ENCODE results near the gene TRPM7. TPM values are rescaled to one million over a fixed set of nuclear protein-coding genes. Genes with fewer than 3 reads are reported as not detected.
"Not testable (repeated sequence)": the region's sequence is repeated elsewhere in the genome, so short reads cannot be mapped to it uniquely, and the experiment has no call there.

TRPM7 gene, protein sequence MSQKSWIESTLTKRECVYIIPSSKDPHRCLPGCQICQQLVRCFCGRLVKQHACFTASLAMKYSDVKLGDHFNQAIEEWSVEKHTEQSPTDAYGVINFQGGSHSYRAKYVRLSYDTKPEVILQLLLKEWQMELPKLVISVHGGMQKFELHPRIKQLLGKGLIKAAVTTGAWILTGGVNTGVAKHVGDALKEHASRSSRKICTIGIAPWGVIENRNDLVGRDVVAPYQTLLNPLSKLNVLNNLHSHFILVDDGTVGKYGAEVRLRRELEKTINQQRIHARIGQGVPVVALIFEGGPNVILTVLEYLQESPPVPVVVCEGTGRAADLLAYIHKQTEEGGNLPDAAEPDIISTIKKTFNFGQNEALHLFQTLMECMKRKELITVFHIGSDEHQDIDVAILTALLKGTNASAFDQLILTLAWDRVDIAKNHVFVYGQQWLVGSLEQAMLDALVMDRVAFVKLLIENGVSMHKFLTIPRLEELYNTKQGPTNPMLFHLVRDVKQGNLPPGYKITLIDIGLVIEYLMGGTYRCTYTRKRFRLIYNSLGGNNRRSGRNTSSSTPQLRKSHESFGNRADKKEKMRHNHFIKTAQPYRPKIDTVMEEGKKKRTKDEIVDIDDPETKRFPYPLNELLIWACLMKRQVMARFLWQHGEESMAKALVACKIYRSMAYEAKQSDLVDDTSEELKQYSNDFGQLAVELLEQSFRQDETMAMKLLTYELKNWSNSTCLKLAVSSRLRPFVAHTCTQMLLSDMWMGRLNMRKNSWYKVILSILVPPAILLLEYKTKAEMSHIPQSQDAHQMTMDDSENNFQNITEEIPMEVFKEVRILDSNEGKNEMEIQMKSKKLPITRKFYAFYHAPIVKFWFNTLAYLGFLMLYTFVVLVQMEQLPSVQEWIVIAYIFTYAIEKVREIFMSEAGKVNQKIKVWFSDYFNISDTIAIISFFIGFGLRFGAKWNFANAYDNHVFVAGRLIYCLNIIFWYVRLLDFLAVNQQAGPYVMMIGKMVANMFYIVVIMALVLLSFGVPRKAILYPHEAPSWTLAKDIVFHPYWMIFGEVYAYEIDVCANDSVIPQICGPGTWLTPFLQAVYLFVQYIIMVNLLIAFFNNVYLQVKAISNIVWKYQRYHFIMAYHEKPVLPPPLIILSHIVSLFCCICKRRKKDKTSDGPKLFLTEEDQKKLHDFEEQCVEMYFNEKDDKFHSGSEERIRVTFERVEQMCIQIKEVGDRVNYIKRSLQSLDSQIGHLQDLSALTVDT (N-terminal part only)
- total RNA-seq (2014; rRNA removed; shearing (Covaris generic)), result 12.9 and 17.1 TPM in 2 replicates

DNA sequence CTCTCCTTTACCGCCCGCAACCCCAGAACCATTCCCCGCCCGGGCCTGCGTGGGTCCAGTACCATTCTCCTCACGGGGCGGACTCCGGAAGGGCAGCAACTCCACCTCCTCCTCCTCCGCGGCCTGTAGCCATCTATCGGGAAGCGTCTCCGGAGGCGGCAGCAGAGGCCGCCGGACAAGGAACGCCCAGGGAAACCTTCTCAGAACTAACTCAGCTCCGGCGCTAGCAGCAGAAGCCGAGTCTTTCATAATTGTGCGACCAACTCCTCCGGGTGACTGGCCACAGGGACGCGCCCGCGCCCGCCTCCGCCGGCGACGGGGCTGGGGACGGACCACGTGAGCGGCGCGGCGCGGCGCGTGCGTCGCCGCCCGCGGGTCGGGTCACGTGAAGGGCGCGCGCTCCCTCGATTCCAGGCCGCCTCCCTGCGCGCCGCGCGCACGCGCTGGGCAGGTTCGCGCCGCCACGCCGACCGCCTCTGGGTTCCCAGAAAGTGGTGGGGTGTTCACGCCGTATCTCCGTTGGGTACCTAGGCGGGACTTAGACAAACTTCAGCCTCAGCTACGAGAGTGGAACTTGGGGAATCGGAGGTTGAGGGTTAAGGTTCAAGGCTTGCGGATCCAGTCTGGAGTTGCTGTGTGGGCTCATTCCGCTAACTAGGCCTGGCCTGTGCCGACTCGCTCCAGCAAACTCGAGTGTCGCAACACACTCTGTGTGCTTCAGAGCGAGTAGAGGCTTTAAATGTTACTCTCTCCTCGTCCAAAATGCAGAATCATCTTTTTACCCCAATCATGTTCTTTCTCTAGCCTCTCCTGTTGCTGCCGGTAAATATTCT lies at the start of gene TRPM7:
Gene TRPM7, minus strand, starts transcription at position 329 of the 833 bp plus-strand sequence. Its CDS starts 264 bp downstream, at position 65.
- DNase-seq (ENCODE audit: low spot score), result peak; percentile 89

DNA sequence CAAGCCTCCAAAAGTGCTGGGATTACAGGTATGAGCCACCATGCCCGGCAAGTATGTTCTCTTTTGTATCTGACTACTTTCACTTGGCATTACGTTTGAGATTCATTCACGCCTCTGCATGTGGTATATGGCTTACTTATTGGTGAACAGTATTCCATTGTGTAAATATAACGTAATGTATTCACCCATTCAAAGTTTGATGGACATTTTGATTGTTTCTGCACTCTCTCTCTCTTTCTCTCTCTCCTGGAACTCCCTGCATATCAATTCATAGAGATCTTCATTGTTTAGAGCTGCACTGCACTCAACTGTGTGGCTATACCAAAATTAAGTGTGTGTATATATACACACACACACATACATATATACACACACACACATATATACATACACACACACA lies 48.6 kb upstream of the TRPM7 start:
- no peak for DNase-seq (ENCODE audit: low spot score)

DNA sequence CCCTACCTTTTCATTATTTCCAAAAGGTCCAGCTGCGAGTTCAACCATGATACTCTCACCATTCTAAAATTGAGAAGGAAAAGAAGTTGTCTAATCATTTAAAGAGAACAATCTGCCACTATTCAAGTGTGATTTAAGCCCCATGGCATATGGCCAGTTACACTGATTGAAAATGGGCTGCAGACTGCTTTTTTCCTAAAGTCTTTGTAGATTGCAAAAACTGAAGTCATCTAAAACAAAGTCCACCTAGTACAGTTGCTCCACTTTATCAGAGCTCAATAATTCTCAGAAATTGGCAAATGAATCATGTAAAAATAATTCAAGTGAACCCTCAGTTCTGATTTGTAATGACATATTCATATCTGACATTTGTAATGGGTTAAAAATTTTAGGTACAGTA lies 39.7 kb upstream of the TRPM7 start:
- no peak for DNase-seq (ENCODE audit: low spot score)

DNA sequence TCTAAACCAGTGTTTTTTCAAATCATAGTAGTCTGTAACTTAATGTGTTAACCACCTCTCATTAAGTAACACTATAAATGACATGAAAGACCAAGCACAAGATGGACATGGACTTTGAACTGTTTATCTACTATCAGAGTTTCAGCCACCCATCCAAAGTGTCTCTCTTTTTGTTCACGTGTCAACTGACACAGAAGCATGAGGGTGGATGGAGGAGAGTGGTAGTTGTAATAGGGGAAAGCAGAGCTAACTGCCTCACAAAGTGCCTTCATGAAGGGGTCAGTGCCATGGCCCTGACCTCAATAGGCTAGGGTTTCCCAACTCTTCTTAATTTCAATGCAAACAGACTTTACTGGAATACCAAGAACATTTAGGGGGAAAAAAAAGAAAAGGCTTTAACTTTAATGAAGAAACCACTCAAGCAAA lies 32.1 kb upstream of the TRPM7 start:
- DNase-seq (ENCODE audit: low spot score), result no peak

DNA sequence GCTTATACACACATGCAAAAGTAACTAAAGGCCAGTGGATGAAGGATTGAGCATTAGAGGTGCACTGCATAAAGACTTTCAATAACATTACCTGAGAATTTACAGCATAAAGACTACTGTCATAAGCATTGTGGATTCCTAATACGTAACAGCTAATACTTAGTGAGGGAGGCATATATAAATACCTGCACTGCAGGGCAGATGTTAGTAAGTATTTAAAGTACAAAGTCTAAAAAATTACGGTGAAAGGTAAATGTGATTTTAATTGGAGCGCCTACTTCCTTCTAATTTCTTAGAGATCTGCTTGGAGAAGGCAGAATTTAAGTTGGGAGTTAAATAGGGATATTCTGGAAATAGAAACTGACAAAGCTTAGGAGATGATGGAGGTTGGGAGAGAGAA lies 25.4 kb upstream of the TRPM7 start:
- peak; percentile 16 for DNase-seq (ENCODE audit: low spot score)

DNA sequence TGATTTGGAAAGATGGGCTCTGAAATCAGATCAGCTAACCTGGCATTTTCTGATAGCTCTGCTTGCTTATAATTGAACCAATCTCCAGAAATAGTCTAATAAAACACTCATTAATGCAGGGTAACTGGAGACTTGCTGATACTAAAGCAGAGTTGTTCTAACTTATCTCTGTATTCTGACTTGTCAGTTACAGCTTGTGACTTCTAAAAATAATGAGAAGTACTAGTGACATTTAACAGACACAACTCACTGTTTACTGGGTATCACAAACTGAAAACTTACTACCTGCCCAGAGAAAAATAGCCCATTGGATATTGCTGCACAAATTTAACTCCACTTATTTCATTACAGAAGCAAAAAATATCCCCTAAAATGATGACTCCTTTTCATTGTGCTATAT lies 24.0 kb upstream of the TRPM7 start:
- no peak for DNase-seq (ENCODE audit: low spot score)

DNA sequence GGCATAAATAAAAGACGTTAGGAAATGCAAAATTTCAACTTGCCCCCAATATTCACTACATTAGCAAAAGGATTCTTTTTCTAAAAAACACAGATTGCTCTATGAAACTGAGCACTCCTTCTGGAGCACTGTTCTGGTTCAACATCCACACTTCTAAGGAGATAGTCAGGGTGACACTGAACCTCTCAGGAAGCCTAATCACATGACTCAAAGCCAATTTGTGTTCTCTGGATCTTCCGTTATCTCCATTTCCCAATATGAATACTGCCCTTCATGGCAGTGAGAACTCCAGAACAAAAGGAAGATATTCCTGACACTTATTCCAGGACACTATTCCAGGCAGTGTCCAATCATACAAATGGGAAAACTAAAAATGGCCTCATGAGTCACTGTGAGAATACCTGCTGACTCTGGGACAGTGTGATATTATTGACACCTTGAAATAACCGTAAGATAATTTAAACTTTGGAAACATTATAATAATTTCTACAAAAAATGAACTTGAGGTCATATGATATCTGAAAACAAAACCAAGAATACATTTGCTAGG lies 21.4 kb upstream of the TRPM7 start:
- DNase-seq (ENCODE audit: low spot score), result no peak

DNA sequence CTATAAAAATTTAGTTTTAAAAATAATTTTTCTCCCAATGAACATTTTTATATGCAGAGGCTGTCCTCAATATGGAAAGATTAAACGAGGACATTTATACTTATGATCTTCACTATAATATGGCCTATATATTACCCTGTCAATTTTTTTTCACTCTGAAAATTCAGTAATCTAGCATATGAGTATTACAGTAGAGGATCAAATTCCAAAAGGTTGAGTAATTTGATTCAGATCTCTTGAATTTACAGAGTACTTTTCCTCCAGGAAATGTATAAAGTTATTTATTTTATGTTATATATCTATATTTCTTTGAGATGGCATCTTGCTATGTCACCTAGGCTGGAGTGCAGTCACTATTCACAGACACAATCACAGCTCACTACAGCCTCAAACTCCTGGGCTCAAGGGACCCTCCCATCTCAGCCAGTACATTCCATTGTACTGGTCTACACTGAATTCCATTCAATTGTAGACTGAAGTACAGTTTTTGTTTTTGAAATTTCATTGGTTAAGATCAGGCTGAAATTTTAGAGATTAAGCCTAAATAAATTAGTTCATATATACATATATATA lies 16.3 kb upstream of the TRPM7 start:
- DNase-seq (ENCODE audit: low spot score), result no peak

DNA sequence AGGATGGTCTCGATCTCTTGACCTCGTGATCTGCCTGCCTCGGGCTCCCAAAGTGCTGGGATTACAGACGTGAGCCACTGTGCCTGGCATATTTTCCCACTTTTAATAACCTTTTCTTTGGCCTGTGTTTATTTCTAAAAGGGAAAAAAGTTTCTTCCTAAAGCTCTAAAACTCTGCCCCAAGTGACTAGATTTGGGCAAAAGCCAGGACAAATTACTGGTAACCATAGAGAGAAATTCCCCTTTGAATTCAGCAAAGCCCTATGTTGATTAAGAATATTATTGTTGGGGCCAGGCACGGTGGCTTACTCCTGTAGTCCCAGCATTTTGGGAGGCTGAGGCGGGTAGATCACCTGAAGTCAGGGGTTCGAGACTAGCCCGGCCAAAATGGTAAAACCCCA lies 11.5 kb upstream of the TRPM7 start:
- no peak for DNase-seq (ENCODE audit: low spot score)

DNA sequence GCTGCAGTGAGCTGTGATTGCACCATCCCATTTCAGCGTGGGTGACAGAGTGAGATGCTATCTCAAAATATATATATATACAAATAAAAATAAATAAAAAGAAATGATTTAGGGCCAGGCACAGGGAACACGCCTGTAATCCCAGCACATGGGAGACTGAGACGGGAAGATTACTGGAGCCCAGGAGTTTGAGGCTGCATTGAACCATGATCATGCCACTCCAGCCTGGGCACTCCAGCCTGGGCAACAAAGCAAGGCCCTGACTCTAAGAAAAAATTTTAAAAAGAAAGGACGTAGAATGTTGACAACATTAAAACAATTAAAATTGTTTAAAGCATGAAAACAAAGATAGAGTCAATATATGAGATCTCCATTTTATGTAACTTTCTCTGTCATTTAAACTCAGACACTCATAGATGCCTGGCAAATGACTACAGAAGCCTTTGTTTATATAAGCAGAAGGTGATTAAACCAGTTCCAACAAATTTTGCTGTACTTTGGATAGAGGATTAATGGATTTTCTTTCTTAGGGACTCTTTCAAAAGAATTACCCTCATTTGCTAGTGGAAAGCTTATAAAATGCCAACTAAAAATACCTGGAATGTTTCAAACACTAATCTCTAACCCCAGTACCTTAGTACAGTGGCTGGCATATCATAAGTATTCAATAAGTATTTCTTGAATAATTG lies 10.7 kb upstream of the TRPM7 start:
- no peak for DNase-seq (ENCODE audit: low spot score)

DNA sequence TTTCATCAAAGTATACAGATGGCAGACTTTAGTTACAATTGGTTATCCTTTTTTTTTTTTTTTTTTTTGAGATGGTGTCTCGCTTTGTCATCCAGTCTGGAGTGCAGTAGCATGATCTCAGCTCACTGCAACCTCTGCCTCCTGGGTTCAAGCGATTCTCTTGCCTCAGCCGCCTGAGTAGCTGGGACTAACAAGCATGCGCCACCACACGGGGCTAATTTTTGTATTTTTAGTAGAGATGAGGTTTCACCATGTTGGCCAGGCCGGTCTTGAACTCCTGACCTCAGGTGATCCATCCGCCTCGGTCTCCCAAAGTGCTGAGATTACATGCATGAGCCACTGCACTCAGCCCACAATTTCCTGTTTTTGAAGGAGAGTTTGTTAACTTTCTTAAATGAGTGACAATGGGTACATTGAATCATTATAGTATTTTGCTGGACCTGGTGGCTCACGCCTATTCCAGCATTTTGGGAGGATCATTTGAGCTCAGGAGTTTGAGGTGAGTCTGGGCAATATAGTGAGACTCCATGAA lies 8.1 kb upstream of the TRPM7 start:
- DNase-seq (ENCODE audit: low spot score), result not testable (repeated sequence)

DNA sequence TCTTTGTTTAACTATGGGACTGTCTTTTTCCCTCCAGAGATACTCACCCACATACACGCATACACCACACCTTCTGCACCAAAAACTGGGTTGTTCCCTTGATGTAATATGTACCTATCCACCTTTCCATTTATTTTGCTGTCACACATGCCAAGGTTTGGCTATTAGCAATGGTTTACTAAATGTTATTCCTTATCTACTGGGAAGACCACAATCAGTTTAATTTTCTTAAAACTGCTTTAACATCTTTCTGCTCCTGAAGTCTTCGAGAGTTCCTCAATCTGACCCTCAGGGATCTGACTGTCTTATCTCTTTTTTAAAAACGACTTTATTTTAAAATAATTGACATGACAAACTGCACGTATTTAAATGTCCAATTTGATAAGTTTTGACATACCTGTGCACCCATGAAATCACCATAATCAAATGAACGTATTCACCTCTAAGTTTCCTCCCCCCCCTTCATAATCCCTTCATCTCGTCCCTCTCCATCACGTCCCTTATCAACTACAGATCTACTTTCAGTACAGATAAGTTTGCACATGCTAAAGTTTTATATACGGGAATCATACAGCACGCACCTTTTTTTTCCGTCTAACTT lies 805 bp upstream of the TRPM7 start:
- no peak for DNase-seq (ENCODE audit: low spot score)

DNA sequence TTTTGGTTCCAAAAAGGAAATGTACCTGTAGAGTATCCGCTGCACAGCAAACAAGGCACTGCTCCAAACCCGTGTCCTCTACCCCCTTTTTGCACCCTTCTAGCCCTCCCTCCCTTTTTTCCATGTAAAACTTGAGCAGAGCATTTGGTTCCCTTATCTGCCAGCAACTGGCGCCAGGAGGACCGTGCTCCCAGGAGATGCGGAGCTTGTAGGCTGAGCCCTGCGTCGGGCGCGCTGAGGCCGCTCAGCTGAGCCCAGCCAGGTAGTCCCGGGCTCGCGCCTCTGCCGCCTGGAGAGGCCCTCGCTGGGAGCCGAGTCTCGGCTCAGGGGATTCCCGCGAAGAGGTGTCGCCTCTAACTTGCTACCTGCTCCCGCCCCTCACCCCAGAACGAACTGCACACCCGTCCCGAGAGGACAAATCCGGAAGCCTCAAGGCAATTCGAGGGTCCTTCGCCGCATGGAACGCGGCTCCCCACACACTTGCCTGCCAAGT lies 575 bp downstream of the TRPM7 start:
- peak; percentile 78 for DNase-seq (ENCODE audit: low spot score)

DNA sequence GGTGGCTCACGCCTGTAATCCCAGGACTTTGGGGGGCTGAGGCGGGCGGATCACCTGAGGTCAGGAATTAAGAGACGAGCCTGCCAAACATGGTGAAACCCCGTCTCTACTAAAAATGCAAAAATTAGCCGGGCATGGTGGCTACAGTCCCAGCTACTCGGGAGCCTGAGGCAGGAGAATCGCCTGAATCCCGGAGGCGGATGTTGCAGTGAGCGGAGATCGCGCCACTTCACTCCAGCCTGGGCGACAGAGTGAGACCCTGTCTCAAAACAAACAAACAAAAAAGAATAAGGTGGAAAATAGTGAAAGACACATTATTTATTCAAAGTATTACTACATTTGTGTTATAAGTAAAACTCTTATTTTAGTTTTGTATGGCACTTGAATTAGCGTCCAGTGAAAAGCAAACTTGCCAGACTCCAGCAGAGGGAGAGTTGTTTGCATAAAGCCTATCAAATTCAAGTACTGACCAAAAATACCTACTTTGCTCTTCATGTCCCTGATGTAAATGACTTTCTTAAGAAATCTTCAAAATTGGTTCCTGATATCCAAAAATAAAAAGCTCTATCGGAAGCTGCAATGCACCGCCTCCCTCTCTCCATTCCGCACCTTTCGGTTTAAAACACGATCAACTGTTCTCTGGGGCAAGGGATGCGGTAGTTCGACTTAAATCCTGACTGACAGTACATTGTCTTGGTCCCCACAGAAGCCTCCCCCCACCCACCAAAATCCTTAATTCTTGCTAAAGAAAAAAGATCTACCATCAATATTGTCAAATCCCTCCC lies 1.2 kb downstream of the TRPM7 start:
- DNase-seq (ENCODE audit: low spot score), result peak; percentile 28

DNA sequence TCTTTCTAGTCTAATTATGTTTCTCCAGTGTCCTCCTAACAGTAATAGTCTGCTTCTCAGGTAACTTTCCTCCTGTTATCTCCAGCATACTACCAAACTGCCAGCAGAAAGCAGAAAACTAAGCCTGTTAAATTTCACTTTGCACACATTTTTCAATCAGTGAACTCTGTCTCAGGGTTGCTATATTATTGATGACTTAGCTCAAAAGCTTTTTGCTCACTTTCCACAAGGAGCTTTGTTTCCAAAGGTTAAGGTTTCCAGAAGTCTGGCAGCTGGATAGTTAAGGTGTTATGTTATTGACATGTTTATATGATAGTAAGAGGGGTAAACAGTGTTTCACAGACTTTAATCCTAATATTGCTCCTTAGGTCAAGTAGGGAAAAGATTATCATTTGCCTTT lies 5.1 kb downstream of the TRPM7 start:
- no peak for DNase-seq (ENCODE audit: low spot score)

DNA sequence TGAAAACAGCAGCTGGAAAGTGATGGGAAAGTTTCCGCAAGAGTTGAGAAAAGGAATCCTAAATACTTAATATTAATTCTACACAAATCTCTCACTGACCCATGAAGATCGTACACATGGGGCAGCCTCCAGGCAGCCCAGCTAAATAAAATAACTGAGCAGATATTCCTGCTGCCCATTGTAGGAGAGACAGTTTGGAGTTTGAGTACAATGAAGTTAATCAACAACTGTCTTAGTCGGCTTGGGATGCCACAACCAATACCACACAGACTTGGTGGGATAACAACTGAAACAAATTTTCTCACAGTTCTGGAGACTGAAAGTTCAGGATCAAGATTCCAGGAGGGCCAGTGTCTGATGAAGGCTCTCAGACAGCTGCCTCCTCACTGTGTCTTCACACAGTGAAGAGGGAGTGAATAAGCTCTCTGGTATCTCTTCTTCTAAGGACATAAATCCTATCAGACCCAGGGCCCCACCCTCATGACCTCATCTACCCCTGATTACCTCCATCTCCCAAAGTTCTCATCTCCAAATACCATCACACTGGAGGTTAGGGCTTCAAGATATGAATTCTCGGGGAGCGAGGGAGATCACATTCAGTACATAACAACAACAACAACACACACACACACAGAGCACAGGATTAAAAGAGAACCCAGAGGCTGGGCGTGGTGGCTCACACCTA lies 9.7 kb downstream of the TRPM7 start:
- DNase-seq (ENCODE audit: low spot score), result no peak

DNA sequence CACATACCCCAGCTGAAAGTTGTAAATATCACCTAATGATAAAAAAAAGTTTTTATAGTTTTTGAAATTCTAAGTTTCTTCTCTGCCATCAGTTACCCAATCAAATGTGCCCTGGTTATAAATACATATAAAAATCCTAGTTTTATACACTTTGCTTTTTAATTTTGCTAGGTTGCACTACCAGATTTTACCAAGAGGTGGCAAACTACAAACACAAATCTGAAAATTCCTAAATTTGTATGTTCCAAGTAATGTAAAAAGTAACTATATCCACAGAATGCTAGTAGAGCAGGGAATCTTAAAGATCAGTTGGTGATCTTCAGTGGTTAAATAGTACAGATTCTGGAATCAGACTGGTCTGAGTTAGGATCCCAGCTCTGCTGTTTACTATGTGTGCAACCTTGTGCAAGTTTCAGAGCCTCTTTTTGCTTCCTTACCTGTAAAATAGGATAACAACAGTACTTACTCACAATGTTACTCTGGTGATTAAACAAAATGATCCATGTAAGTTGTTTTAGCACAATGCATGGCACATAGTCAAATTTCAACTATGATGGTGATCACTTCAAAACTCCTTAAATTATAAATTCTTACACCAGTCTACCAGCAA lies 11.0 kb downstream of the TRPM7 start:
- peak; percentile 66 for DNase-seq (ENCODE audit: low spot score)
